Body of pancreas (tissue), 4 donors: Measurements from ENCODE around the gene VPS16.

Source experiments
- CTCF ChIP-seq, 7 experiments: fragments of 450-650 bp in 4 of 7; fragments of 200-600 bp in 3 of 7; sonication (generic) in 3 of 7; IDR thresholded peaks; one replicate each; pipeline ENCODE4 v1.5.1; 2016 to 2019; ENCODE audit warnings: antibody characterized with exemption in 7 of 7
- POLR2A ChIP-seq, 3 donors: fragments of 450-650 bp; IDR thresholded peaks; one replicate each; pipeline ENCODE4 v1.6.1; 2016; ENCODE audit warnings: antibody characterized with exemption in 3 of 3, mild to moderate bottlenecking in 2 of 3

- TF ChIP-seq POLR2A (IDR thresholded peaks at IDR 0.05): no peak
- no peak for TF ChIP-seq CTCF (IDR thresholded peaks at IDR 0.05)
Measured at GRCh38 chr20:2888224-2888955, 47.8 kb downstream of the VPS16 start.
